Progenitor cell of endocrine pancreas (in vitro differentiated cells): ENCODE measurements around the gene BEST1. TPM values are rescaled to one million over a fixed set of nuclear protein-coding genes. Genes with fewer than 3 reads are reported as not detected.
"Not testable (repeated sequence)": the region's sequence is repeated elsewhere in the genome, so short reads cannot be mapped to it uniquely, and the experiment has no call there.

Experiments used
- DNase-seq: peaks from one replicate; pipeline ENCODE4 v3.0.0; 2021; ENCODE audit warnings: low spot score; ENCODE audit not compliant: unreplicated experiment
- H3K27ac Mint-ChIP-seq: 2 replicates; pipeline ENCODE4 v1.8.0; 2021; ENCODE audit warnings: mild to moderate bottlenecking, moderate library complexity, mixed read lengths
- H3K27me3 Mint-ChIP-seq: 2 replicates; pipeline ENCODE4 v1.8.0; 2021; ENCODE audit warnings: mixed read lengths
- H3K36me3 Mint-ChIP-seq: 2 replicates; pipeline ENCODE4 v1.8.0; 2022; ENCODE audit warnings: mixed read lengths; ENCODE audit not compliant: insufficient read depth
- H3K4me1 Mint-ChIP-seq: 2 replicates; pipeline ENCODE4 v1.8.0; 2021; ENCODE audit warnings: low read depth, mixed read lengths
- H3K4me3 Mint-ChIP-seq: 2 replicates; pipeline ENCODE4 v1.8.0; 2021; ENCODE audit warnings: low read depth, mild to moderate bottlenecking, moderate library complexity, mixed read lengths
- H3K9me3 Mint-ChIP-seq: 2 replicates; pipeline ENCODE4 v1.8.0; 2021; ENCODE audit warnings: low read depth, mixed read lengths
- total RNA-seq: library from RNA; stranded (reverse); gene quantifications from 2 replicates; pipeline ENCODE4 v1.2.1, GENCODE V29; 2021
- TF ChIP-seq, protein P1 (sequence below): fragments of 200-600 bp; sonication (generic); IDR thresholded peaks from one replicate; pipeline ENCODE4 v1.5.0; 2021; ENCODE audit warnings: antibody characterized with exemption, mild to moderate bottlenecking; ENCODE audit not compliant: unreplicated experiment

The BEST1 gene
- total RNA-seq, 1 donor from 2014 or later = 0.34 TPM

DNA sequence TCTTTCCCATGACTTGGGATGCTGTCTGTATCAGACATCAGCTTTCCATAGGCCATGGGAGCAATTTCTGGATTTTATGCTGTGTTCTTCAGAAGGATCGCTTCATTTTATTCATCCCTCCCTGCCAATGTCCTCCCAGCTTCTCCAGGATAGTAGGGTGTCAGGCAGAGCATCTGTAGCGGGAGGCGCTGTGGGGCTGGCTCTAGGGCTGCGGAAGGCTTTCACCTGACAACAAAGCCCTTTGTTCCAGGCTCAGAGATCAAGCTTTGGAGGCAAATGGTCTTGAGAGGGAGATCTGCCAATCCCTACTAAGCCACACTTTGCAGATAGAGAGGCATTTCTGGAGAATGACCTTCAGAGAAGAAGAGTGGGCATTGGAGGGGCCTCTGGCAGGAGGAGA, 46.8 kb downstream of the BEST1 start:
- Mint-ChIP-seq H3K4me3 (no peak overlapping the region), H3K4me1 (peaks cover 16% of the 10 kb centered on the region), H3K9me3 (peaks cover 11% of the 10 kb centered on the region), H3K27ac (no peak overlapping the region), H3K36me3 (peaks cover 10% of the 10 kb centered on the region), H3K27me3 (no peaks in the 10 kb centered on the region)
- DNase-seq = no peak
- TF ChIP-seq, protein P1, sequence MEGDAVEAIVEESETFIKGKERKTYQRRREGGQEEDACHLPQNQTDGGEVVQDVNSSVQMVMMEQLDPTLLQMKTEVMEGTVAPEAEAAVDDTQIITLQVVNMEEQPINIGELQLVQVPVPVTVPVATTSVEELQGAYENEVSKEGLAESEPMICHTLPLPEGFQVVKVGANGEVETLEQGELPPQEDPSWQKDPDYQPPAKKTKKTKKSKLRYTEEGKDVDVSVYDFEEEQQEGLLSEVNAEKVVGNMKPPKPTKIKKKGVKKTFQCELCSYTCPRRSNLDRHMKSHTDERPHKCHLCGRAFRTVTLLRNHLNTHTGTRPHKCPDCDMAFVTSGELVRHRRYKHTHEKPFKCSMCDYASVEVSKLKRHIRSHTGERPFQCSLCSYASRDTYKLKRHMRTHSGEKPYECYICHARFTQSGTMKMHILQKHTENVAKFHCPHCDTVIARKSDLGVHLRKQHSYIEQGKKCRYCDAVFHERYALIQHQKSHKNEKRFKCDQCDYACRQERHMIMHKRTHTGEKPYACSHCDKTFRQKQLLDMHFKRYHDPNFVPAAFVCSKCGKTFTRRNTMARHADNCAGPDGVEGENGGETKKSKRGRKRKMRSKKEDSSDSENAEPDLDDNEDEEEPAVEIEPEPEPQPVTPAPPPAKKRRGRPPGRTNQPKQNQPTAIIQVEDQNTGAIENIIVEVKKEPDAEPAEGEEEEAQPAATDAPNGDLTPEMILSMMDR = no peak

DNA sequence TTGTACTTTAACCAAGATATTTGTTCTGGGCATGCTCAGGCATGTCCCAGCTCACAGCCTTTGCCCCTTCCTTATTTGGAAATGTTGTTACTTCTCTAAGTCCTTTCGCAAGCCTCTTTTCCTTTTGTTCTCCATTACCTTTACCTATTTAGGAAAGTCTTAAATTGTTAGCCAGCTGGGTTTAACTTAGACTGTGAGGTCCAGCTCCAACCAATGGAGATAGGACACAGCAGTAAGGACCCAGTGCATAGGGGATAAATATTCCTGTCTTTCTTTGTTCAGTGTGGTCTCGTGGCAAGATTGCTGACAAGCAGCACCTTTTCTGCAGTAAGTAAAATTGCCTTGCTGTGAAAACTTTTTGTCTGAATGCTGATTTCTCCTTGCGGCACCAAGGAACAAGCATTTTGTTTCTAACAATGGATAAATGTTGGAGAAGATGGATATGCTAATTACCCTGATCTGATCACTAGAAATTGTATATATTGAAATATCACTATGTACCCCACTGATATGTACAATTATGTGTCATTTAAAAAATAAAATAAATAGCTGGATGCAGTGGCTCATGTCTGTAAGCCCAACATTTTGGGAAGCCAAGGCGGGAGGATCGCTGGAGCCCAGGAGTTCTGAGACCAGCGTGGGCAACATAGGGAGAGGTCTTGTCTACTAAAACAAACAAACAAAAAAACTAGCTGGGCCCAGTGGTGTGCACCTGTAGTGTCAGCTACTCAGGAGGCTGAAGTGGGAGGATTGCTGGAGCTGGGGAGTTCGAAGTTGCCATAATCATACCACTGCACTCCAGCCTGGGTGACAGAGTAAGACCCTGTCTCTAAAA, 49.2 kb downstream of the BEST1 start:
- Mint-ChIP-seq H3K9me3 (peaks cover 11% of the 10 kb centered on the region), H3K27ac (no peak overlapping the region), H3K4me3 (no peak overlapping the region), H3K36me3 (peaks cover 10% of the 10 kb centered on the region), H3K4me1 (peaks cover 18% of the 10 kb centered on the region), H3K27me3 (no peaks in the 10 kb centered on the region)
- TF ChIP-seq, protein P1 = no peak
- no peak for DNase-seq

DNA sequence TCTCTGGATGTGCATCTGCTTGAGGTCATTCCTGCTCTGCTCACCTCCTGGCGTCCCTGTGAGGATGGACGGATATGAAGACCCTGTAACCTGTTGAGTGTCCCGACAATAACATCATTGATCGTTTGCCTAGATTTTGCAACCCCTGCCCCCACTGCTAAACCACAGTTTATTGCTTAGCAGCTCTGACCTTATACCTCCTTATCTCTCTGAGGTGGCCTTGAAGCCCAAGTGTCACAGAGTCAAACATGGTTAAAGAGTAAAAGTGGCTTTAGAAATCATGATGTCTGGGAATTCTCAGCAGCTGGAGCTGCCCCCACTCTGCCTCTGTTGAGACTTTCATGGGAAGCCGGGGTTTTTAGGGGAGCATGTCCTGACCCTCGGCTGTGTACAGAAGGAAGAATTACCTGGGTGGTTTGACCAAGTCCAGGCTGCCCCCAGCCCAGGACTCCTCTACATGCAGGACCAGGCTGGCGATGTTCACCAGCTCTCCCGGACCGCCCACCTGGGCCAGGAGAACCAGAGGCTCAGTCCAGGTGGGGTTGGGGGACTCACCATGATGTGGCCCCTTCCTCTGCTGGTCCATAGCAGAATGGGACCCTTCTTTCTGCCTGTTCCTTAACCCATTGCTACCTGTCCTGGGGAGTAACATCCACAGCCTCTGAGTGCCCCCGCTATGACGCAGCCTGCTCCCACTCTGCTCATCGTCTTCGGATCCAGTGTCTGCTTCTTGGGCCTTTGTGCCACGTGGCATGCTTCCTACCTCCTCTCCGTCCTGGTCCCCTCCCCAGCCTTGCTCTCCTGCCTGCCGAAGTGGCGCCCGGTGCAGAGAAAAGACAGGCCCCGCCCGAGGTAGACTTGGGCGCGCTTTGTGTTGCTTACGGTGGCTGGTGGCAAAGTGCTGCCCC, 50.6 kb downstream of the BEST1 start:
- Mint-ChIP-seq H3K4me3 (no peak overlapping the region), H3K27ac (no peak overlapping the region), H3K27me3 (no peaks in the 10 kb centered on the region), H3K36me3 (peaks cover 10% of the 10 kb centered on the region), H3K9me3 (peaks cover 11% of the 10 kb centered on the region), H3K4me1 (peaks cover 15% of the 10 kb centered on the region)
- DNase-seq = no peak
- TF ChIP-seq, protein P1 = no peak

DNA sequence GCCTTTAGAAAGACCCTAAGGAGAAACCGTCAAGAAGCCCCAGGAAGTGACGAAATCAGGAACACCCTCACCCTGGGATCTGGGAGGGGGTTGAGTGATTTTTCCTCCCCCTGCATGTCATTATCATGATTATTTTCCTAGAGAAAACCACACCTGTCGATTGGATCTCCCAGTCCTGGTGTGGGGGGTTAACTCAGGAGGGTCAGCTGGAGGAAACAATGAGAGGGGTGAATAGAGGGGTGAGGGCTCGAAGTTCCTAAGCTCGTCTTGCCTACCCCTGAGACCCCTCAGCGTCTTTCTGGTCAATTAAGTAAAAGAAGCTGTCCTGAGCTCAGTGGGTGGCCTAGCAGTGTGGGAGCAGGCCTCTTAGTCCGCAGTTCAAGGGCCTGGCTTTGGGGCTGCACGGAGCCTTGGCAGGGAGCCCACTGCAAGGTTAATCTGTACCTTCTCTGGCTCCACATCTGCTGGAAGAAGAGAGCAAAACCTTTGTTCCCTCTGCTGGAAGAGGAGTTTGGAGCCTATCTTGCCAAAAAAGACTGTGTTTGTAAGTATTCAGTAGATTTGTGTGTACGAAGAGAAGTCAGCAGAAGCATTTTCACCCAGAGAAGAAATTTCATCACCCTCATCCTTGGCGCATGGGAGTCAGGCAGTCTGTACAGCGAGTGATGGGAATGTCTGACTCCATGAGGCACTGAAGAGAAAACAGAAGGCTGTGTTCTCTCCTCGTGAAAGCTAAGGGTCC, 51.5 kb downstream of the BEST1 start:
- H3K36me3 Mint-ChIP-seq = peaks cover 10% of the 10 kb centered on the region
- H3K9me3 Mint-ChIP-seq = peaks cover 11% of the 10 kb centered on the region
- H3K27ac Mint-ChIP-seq = peak overlapping the region; percentile 74
- no peak overlapping the region for H3K4me3 Mint-ChIP-seq
- H3K27me3 Mint-ChIP-seq = no peaks in the 10 kb centered on the region
- peaks cover 15% of the 10 kb centered on the region for H3K4me1 Mint-ChIP-seq
- DNase-seq = no peak
- TF ChIP-seq, protein P1 = no peak

DNA sequence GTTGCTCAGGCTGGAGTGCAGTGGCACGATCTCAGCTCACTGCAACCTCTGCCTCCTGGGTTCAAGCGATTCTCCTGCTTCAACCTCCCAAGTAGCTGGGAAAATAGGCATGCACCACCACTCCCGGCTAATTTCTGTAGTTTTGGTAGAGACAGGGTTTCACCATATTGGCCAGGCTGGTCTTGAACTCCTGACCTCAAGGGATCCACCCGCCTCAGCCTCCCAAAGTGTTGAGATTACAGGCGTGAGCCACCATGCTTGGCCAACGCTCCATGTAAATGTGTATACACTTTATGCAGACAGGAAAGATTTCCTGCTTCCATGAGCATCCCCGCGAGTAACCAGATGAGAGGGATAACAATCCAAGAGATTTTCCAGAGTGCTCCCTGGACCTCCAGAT, 52.1 kb downstream of the BEST1 start:
- H3K27ac Mint-ChIP-seq, H3K4me3 Mint-ChIP-seq, DNase-seq, H3K27me3 Mint-ChIP-seq: not testable (repeated sequence)
- Mint-ChIP-seq H3K4me1 (peaks cover 15% of the 10 kb centered on the region), H3K36me3 (peaks cover 10% of the 10 kb centered on the region), H3K9me3 (peaks cover 11% of the 10 kb centered on the region)
